GM18507 (cell line): Measurements from ENCODE around the gene NUDT7.

Experiments used
- DNase-seq: peaks from one replicate; pipeline ENCODE4 v3.0.0; 2011; ENCODE audit warnings: low read depth; ENCODE audit not compliant: insufficient read length; ENCODE audit errors: extremely low spot score
- FAIRE-seq: peaks from 2 replicates; lab custom pipeline; 2011; peaks lifted over from hg19 to GRCh38; lab: Jason Lieb, UNC

NUDT7 gene

GRCh38 chr16:77767826-77768225 lies 45.5 kb downstream of the NUDT7 start:
- no peak for DNase-seq
- no peak for FAIRE-seq

GRCh38 chr16:77775911-77776909 lies 53.9 kb downstream of the NUDT7 start:
- no peak for DNase-seq
- no peak for FAIRE-seq

- FAIRE-seq (no peak), DNase-seq (no peak)
Measured at GRCh38 chr16:77777745-77778144, 55.4 kb downstream of the NUDT7 start.

GRCh38 chr16:77780378-77780837 lies 58.1 kb downstream of the NUDT7 start:
- FAIRE-seq, result no peak
- no peak for DNase-seq

- DNase-seq (no peak), FAIRE-seq (no peak)
Measured at GRCh38 chr16:77781091-77781490, 58.8 kb downstream of the NUDT7 start.

DNA sequence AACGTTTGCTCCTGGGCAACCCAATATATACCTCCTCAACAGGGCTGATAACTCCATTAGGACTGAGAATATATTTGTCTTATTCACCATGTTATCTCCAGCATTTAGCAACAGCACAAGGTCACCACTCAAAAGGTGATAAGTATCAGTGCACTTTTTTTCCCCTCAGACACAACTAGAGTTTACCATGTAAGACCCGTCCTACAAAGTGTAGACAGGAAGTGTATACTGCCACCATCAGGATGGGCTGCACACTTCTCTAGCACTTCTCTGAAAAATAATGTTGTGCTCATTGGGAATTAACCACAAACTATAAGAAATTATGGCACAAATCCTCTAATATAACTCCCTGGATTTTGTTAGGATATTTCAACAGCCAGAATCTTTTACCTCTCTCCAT lies 60.4 kb downstream of the NUDT7 start:
- DNase-seq (no peak), FAIRE-seq (no peak)

GRCh38 chr16:77784441-77785372 lies 62.4 kb downstream of the NUDT7 start:
- no peak for FAIRE-seq
- no peak for DNase-seq

DNA sequence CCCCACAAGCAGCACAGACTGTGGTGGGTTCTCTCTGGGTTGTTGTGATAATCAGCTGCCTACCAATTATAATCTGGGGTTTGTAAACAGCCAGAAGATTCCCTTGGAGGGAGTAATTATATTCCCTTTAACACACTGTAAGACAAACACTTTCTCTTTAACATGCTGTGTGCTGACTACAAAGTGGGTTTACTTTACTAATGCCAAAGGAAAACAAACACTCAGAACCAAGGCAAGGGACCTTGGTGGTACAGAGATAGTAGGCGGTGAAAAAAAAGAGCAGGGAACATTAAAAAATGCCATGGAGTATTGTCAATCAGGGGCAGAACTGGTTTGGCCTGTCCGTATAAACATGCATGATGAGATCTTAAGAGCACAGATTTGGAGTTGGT lies 63.1 kb downstream of the NUDT7 start:
- FAIRE-seq, result no peak
- no peak for DNase-seq

- DNase-seq (no peak), FAIRE-seq (no peak)
Measured at GRCh38 chr16:77786186-77786847, 64.0 kb downstream of the NUDT7 start.

DNA sequence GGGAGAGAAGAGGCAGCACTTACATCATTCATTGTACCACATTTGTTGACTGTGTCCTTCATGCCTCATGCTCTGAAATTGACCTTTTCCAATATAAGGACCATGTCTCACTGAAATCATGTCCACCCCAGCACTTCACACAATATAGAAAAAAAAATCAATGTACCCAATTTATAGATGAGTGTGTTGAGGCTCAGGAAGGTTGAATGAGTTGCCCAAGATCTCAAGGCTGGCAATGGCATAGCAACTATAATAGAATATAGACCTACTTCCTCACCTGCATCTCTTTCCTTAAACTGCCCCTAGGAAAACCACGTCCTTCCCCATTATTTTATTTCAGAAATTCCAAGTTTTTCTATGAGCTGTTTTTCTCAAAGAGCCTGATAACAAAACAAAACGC lies 65.1 kb downstream of the NUDT7 start:
- DNase-seq, result no peak
- no peak for FAIRE-seq

DNA sequence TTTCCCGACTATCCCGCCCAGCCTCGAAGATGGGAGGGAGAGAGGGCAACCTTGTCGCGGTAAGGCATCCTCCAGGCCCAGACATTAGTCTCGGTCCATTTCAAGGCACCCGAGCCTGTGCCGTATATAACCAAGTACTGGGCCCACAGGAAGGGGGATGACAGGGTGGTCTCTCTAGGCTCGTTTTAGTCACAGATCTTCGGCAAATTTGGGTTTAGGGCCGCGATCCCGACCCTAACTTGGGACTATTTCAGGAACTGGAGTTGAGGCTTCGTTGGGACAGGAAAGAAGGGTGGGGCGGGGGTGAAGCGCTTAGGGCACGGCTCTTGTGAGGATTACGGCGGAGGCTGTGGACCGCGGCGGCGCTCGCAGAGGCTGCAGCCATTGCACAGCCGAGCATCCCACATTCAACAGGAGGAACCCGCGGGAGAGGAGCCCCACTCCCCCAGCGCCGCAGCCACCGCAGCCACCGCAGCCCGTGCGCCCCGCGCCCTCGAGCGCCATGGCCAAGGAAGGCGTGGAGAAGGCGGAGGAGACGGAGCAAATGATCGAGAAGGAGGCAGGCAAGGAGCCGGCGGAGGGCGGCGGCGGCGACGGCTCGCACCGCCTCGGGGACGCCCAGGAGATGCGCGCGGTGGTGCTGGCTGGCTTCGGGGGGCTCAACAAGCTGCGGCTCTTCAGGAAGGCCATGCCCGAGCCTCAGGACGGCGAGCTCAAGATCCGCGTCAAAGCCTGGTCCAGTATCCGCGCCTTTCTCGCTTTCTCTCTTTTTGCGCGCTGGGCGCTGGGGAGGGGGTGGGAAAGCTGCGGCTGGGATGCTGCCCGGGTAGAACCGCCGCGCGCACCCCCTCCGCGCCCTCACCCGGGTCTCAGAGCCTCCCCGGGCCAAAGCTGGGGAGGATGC lies 66.1 kb downstream of the NUDT7 start, which contains the start of gene VAT1L:
TSS of gene VAT1L (plus strand) at position 384 of the 904 bp plus-strand sequence. CDS start at position 503, 119 bp downstream.
- FAIRE-seq (no peak), DNase-seq (no peak)

DNA sequence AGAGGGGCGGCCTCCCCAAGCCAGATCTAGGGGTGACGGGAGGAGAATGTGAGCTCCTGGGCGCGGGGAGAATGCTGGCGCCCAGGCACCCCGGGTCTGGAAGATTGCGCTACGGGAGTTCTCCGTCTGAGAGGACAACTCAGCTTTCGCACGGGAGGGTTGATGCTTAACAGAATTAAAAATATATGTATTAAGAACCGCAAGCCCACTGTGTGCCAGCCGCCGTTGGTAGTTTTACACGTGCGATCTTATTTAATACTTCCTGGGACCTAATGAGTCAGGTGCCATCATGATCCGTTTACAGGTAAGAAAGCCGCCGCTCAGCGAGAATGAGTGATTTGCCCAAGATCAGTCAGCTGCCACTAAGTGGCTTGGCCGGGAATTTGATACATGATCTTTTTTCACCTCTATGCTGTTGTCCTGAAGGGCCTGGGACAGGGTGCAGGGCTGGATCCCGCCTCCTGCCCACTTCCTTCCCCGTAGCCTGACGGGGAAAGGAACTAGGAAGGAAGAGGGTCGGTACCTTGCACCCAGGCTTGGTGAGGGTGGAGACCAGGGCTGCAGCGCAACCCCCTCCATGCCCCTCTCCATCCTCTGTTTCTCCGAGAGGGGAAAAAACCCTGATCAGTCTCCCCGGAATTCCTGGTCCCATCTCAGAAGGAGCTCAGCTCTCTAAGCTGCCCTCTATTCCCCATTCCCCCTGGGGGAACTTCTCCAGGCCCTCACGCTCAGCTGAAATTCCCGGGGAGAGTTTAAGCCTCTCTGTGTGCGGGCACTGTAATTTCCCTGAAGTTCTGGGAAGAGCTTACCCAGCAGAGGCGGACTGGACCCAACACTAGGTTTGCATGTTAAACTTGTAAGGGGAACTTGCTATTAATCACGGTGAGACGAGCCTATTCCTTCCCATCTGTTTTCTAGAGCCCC lies 67.0 kb downstream of the NUDT7 start:
- no peak for DNase-seq
- no peak for FAIRE-seq

DNA sequence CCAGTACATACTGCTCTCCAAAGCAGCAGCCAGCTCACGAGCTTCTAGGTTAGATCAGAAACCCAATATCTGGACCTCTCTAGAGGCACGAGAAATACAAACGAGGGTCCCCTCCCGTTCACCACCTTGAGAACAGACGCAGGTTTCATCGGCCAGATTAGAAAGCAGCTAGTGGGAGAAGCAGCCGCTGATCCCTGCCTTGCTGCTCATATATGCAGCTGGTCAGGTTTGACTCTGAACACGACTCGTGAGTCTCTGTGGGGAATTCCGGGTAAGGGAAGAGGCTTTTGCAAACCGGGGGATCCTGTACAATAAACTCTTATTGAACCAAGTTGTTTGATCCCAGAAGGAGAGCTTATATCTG lies 67.7 kb downstream of the NUDT7 start:
- DNase-seq (no peak), FAIRE-seq (no peak)

- FAIRE-seq, result no peak
- DNase-seq, result no peak
Measured at GRCh38 chr16:77790912-77791311, 68.6 kb downstream of the NUDT7 start.
